ENCODE results near the gene CSMD2.

CSMD2 gene

GRCh38 chr1:33507661-33508060 lies 657.4 kb downstream of the CSMD2 start:
- H3K4me3 ChIP-seq (ENCODE audit: low read depth, low read length): no peak overlapping the region
- DNase-seq (ENCODE audit: low read depth, low spot score): no peak
- TF ChIP-seq, protein P1, sequence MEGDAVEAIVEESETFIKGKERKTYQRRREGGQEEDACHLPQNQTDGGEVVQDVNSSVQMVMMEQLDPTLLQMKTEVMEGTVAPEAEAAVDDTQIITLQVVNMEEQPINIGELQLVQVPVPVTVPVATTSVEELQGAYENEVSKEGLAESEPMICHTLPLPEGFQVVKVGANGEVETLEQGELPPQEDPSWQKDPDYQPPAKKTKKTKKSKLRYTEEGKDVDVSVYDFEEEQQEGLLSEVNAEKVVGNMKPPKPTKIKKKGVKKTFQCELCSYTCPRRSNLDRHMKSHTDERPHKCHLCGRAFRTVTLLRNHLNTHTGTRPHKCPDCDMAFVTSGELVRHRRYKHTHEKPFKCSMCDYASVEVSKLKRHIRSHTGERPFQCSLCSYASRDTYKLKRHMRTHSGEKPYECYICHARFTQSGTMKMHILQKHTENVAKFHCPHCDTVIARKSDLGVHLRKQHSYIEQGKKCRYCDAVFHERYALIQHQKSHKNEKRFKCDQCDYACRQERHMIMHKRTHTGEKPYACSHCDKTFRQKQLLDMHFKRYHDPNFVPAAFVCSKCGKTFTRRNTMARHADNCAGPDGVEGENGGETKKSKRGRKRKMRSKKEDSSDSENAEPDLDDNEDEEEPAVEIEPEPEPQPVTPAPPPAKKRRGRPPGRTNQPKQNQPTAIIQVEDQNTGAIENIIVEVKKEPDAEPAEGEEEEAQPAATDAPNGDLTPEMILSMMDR (IDR thresholded peaks at IDR 0.05; ENCODE audit: low read depth, low read length): no peak
- in situ Hi-C loops (cut with HindIII; ENCODE audit: low sequenced_read_pairs): no loop called here

DNA sequence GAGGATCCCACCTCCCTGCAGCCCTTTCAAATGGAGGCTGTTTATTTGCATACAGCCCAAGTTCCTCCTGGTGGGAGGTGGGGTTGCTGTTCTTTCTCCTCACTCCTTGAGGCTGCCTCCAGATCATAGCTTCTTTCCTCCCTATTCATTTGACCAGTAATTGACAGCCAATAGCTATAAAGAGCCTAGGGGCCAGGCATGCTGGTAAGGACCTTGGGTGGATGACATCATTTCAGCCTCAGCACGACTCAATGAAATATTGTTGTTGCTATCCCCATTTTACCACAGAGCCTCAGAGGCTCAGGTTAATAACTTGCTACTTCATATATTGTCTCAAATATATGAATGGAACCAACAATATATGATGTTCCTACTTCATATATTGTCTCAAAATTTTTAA lies 661.5 kb downstream of the CSMD2 start:
- no peak for DNase-seq (ENCODE audit: low read depth, low spot score)
- no peak overlapping the region for H3K4me3 ChIP-seq (ENCODE audit: low read depth, low read length)
- in situ Hi-C loops (cut with HindIII; ENCODE audit: low sequenced_read_pairs): no loop called here
- TF ChIP-seq, protein P1 (IDR thresholded peaks at IDR 0.05; ENCODE audit: low read depth, low read length): no peak

- TF ChIP-seq, protein P1 (IDR thresholded peaks at IDR 0.05; ENCODE audit: low read depth, low read length): no peak
- H3K4me3 ChIP-seq (ENCODE audit: low read depth, low read length): no peak overlapping the region
- peak; percentile 54 for DNase-seq (ENCODE audit: low read depth, low spot score)
- in situ Hi-C loops (cut with HindIII; ENCODE audit: low sequenced_read_pairs): no loop called here
Observed at GRCh38 chr1:33502726-33503125, 662.3 kb downstream of the CSMD2 start.

GRCh38 chr1:33501774-33502173 lies 663.3 kb downstream of the CSMD2 start:
- in situ Hi-C loops (cut with HindIII; ENCODE audit: low sequenced_read_pairs): no loop called here
- TF ChIP-seq, protein P1 (IDR thresholded peaks at IDR 0.05; ENCODE audit: low read depth, low read length): no peak
- H3K4me3 ChIP-seq (ENCODE audit: low read depth, low read length): no peak overlapping the region
- DNase-seq (ENCODE audit: low read depth, low spot score): no peak

DNA sequence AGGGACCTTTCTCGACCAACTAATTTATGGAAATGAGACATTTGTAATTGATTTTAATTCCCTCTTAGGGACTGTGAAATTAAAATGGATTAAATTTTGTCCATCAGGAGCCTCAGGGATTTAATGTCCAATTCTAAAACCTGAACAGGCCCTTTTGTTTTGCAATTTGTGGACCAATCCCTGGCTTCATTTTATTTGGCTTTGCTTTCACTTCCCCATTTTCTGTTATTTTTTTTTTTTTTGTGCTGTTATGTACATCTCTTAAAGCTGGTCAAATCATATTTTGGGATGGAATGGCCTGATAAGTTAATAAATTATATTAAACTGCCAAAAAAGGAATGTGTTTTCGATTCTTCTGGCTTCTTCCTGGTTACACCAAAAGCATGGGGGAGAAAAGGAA lies 663.7 kb downstream of the CSMD2 start:
- in situ Hi-C loops (cut with HindIII; ENCODE audit: low sequenced_read_pairs): no loop called here
- TF ChIP-seq, protein P1 (IDR thresholded peaks at IDR 0.05; ENCODE audit: low read depth, low read length): no peak
- DNase-seq (ENCODE audit: low read depth, low spot score): no peak
- no peak overlapping the region for H3K4me3 ChIP-seq (ENCODE audit: low read depth, low read length)

GRCh38 chr1:33500547-33500946 lies 664.5 kb downstream of the CSMD2 start:
- H3K4me3 ChIP-seq (ENCODE audit: low read depth, low read length): no peak overlapping the region
- DNase-seq (ENCODE audit: low read depth, low spot score): no peak
- in situ Hi-C loops (cut with HindIII; ENCODE audit: low sequenced_read_pairs): no loop called here
- TF ChIP-seq, protein P1 (IDR thresholded peaks at IDR 0.05; ENCODE audit: low read depth, low read length): peak; percentile 30

DNA sequence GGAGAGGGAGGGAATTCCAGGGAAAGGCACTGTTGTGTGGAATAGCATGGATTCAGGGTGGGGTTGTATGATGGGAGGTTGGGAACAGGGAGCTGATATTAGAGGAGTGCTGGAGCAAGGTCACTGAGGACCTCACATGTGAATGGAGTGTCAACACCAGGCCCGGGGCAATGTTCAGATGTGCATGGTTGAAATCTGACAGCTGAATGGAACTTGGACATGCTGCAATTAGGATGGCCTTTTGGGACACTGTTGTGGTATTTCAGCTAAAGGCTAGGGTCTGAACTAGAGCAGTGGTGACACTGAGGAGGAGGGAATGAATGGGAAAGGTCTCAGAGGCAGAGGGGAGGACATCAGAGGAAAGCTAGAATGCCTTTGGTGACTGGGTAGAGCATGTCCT lies 667.6 kb downstream of the CSMD2 start:
- H3K4me3 ChIP-seq (ENCODE audit: low read depth, low read length): no peak overlapping the region
- in situ Hi-C loops (cut with HindIII; ENCODE audit: low sequenced_read_pairs): no loop called here
- no peak for DNase-seq (ENCODE audit: low read depth, low spot score)
- TF ChIP-seq, protein P1 (IDR thresholded peaks at IDR 0.05; ENCODE audit: low read depth, low read length): no peak

All from astrocyte of the spinal cord (primary cell).